Tibial artery (tissue), 4 donors: ENCODE results near the gene SIX4.
"Not testable (repeated sequence)": the region's sequence is repeated elsewhere in the genome, so short reads cannot be mapped to it uniquely, and the experiment has no call there.

ENCODE experiments used
- DNase-seq, 2 donors: peaks; one replicate each; pipeline ENCODE4 v3.0.0-alpha.2; 2019
- H3K27ac ChIP-seq, 2 donors: fragments of 200-600 bp; sonication (generic) in 1 of 2; 1 replicate in 1 of 2; 2 replicates in 1 of 2; pipeline ENCODE4 v1.5.1; 2018 to 2019; ENCODE audit warnings: mild to moderate bottlenecking in 1 of 2
- H3K27me3 ChIP-seq, 2 donors: fragments of 200-600 bp; sonication (generic) in 1 of 2; one replicate each; pipeline versions ENCODE4 v1.5.1 to v1.6.0; 2016 to 2019
- H3K36me3 ChIP-seq, 3 donors: fragments of 200-600 bp; sonication (generic) in 2 of 3; one replicate each; pipeline ENCODE4 v1.5.1; 2016 to 2019; ENCODE audit warnings: mild to moderate bottlenecking in 2 of 3
- H3K4me1 ChIP-seq, 4 donors: fragments of 200-600 bp; sonication (generic) in 2 of 4; 1 replicate in 3 of 4; 2 replicates in 1 of 4; pipeline ENCODE4 v1.5.1; 2016 to 2019
- H3K4me3 ChIP-seq, 2 donors: fragments of 200-600 bp; sonication (generic) in 1 of 2; 1 replicate in 1 of 2; 2 replicates in 1 of 2; pipeline ENCODE4 v1.5.1; 2018 to 2019; ENCODE audit warnings: mild to moderate bottlenecking in 2 of 2
- H3K9me3 ChIP-seq, 3 donors: fragments of 200-600 bp; sonication (generic) in 1 of 3; one replicate each; pipeline ENCODE4 v1.5.1; 2016 to 2019
- CTCF ChIP-seq, 2 experiments: fragments of 200-600 bp in 1 of 2; fragments of 450-650 bp in 1 of 2; IDR thresholded peaks; one replicate each; pipeline ENCODE4 v1.5.1; 2017 to 2019; ENCODE audit warnings: antibody characterized with exemption in 2 of 2, mild to moderate bottlenecking in 1 of 2, moderate library complexity in 1 of 2
- intact Hi-C: fragments of 100-400 bp; cut with DNase I; formaldehyde crosslinking; loops from one replicate; pipeline ENCODE4 v1.15.0; 2023; ENCODE audit warnings: low total_unique reads

Gene SIX4

GRCh38 chr14:60732840-60733483 lies 8.8 kb upstream of the SIX4 start:
- Histone ChIP-seq H3K27me3 (peaks cover 0 to 3% of the 10 kb centered on the region in 2 donors), H3K36me3 (no peaks in the 10 kb centered on the region), H3K4me3 (no peak overlapping the region), H3K27ac (no peak overlapping the region), H3K4me1 (peaks cover 0 to 24% (median 8%) of the 10 kb centered on the region in 4 donors), H3K9me3 (no peaks in the 10 kb centered on the region)
- DNase-seq: no peak
- intact Hi-C loops: no loop called here
- TF ChIP-seq CTCF (IDR thresholded peaks at IDR 0.05): no peak

- H3K27me3 ChIP-seq, H3K4me3 ChIP-seq, H3K9me3 ChIP-seq, DNase-seq, intact Hi-C loops, H3K36me3 ChIP-seq, H3K27ac ChIP-seq: not testable (repeated sequence)
- peaks cover 0 to 10% (median 4%) of the 10 kb centered on the region in 4 donors for H3K4me1 ChIP-seq
These were observed 7.1 kb upstream of the SIX4 start for GRCh38 chr14:60731291-60731690.

- intact Hi-C loops: loop anchor here (5.0 kb wide), 1 partner anchor 71 kb away; no protein-coding TSS in a partner anchor
- H3K27me3 ChIP-seq: peaks cover 0 to under 1% of the 10 kb centered on the region in 2 donors
- no peaks in the 10 kb centered on the region for H3K36me3 ChIP-seq
- peak overlapping the region; percentile 71 to 76 for H3K4me3 ChIP-seq
- TF ChIP-seq CTCF (IDR thresholded peaks at IDR 0.05): no peak
- no peaks in the 10 kb centered on the region for H3K9me3 ChIP-seq
- H3K27ac ChIP-seq: peak overlapping the region; percentile 77 to 88
- H3K4me1 ChIP-seq: peaks cover 0 to 22% (median 9%) of the 10 kb centered on the region in 4 donors
- DNase-seq: peak; percentile 45 to 75
These were observed 840 bp downstream of the SIX4 start for GRCh38 chr14:60723116-60723906.

GRCh38 chr14:60722357-60723115 lies 1.6 kb downstream of the SIX4 start:
- no peaks in the 10 kb centered on the region for H3K27me3 ChIP-seq
- no peaks in the 10 kb centered on the region for H3K9me3 ChIP-seq
- peak overlapping the region; percentile 77 to 88 for H3K27ac ChIP-seq
- H3K36me3 ChIP-seq: no peaks in the 10 kb centered on the region
- no peak for TF ChIP-seq CTCF (IDR thresholded peaks at IDR 0.05)
- intact Hi-C loops: loop anchor here (5.0 kb wide), 1 partner anchor 70 kb away; no protein-coding TSS in a partner anchor
- H3K4me1 ChIP-seq: peaks cover 0 to 22% (median 9%) of the 10 kb centered on the region in 4 donors
- H3K4me3 ChIP-seq: peak overlapping the region; percentile 71 to 76
- DNase-seq: peak; percentile 29 to 68

GRCh38 chr14:60722107-60722356 lies 2.1 kb downstream of the SIX4 start:
- Histone ChIP-seq H3K36me3 (no peaks in the 10 kb centered on the region), H3K4me1 (peaks cover 0 to 22% (median 9%) of the 10 kb centered on the region in 4 donors), H3K27ac (peak overlapping the region; percentile 77 to 88), H3K9me3 (no peaks in the 10 kb centered on the region), H3K27me3 (no peaks in the 10 kb centered on the region), H3K4me3 (peak overlapping the region; percentile 71 to 76)
- intact Hi-C loops: loop anchor here (5.0 kb wide), 1 partner anchor 70 kb away; no protein-coding TSS in a partner anchor
- DNase-seq: no peak
- no peak for TF ChIP-seq CTCF (IDR thresholded peaks at IDR 0.05)
